Gastrocnemius medialis (tissue), 4 donors: Measurements from ENCODE around the gene PTX4.

Experiments
- CTCF ChIP-seq, 5 experiments: fragments of 450-650 bp in 3 of 5; fragments of 200-600 bp in 2 of 5; sonication (generic) in 2 of 5; IDR thresholded peaks in 4 of 5; conservative IDR thresholded peaks in 1 of 5; 1 replicate in 4 of 5; 2 replicates in 1 of 5; pipeline ENCODE4 v1.5.1; 2016 to 2019; ENCODE audit warnings: antibody characterized with exemption in 5 of 5, mild to moderate bottlenecking in 3 of 5, moderate library complexity in 3 of 5
- POLR2A ChIP-seq, 2 donors: fragments of 450-650 bp; IDR thresholded peaks; one replicate each; pipeline ENCODE4 v1.6.1; 2017; ENCODE audit warnings: antibody characterized with exemption in 2 of 2, mild to moderate bottlenecking in 2 of 2, moderate library complexity in 2 of 2

- TF ChIP-seq POLR2A (IDR thresholded peaks at IDR 0.05): no peak
- TF ChIP-seq CTCF (IDR thresholded peaks at IDR 0.05 in 4 of 5, conservative IDR thresholded peaks at IDR 0.05 in 1 of 5): no peak
Measured at GRCh38 chr16:1491327-1491726, 2.6 kb upstream of the PTX4 start.
